ENCODE data around the gene ENTHD1.

DNA sequence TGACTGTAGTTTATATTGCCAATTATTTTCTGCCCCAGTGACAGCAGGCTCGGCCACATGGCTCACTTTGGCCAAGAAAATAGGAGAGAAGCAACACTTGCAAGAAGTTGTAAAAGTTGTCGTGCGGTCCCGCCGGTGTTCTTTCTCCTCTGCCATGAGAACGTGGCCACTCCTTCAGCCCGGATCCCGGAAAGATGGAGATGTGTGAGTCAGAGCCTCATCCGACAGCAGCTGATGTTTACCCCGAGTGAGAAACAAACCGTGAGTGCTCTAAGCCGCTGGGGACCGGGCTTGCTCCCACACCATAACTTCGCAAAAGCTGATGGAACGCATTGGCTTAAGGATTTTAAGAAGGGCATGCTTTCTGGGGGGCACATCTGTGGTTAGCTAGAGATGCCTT lies 166.0 kb downstream of the ENTHD1 start:
- TF ChIP-seq CTCF (IDR thresholded peaks at IDR 0.05; ENCODE audit: low read depth, low read length, poor library complexity, severe bottlenecking) (no peak), EZH2phosphoT487 (IDR thresholded peaks at IDR 0.05; ENCODE audit: borderline replicate concordance, low read length) (no peak)

All from DOHH2 (cell line).